ENCODE measurements around the gene LIAS. TPM values are rescaled to one million over a fixed set of nuclear protein-coding genes. Genes with fewer than 3 reads are reported as not detected.
"Not testable (repeated sequence)": the region's sequence is repeated elsewhere in the genome, so short reads cannot be mapped to it uniquely, and the experiment has no call there.

LIAS gene
- total and polyA plus RNA-seq, 12 donors: 12.7 to 32.4 (median 26.0) TPM

- DNase-seq (no peak), ATAC-seq (no peak)
- no peak for TF ChIP-seq CTCF (IDR thresholded peaks at IDR 0.05)
- Histone ChIP-seq H3K27me3 (no peaks in the 10 kb centered on the region), H3K27ac (no peak overlapping the region), H3K4me3 (no peak overlapping the region), H3K4me1 (peaks cover 0 to 3% (median 0%) of the 10 kb centered on the region in 9 donors), H3K9me3 (no peaks in the 10 kb centered on the region), H3K36me3 (peaks cover 0 to 57% (median 15%) of the 10 kb centered on the region in 9 donors)
- intact Hi-C loops (cut with DNase I): no loop called here
- WGBS, 2 donors: 91 to 96% methylated on average over 1 of the region's 1 CpG
Observed at GRCh38 chr4:39497909-39498726, 39.3 kb downstream of the LIAS start.

- intact Hi-C loops (cut with DNase I): no loop called here
- Histone ChIP-seq H3K4me1 (peaks cover 0 to 3% (median 0%) of the 10 kb centered on the region in 9 donors), H3K36me3 (peaks cover 0 to 63% (median 21%) of the 10 kb centered on the region in 9 donors), H3K9me3 (no peaks in the 10 kb centered on the region), H3K27me3 (no peaks in the 10 kb centered on the region), H3K27ac (no peak overlapping the region), H3K4me3 (no peak overlapping the region)
- TF ChIP-seq CTCF (IDR thresholded peaks at IDR 0.05): no peak
- ATAC-seq: no peak
- DNase-seq: no peak
Observed at GRCh38 chr4:39498727-39499020, 39.8 kb downstream of the LIAS start.

GRCh38 chr4:39502019-39502663 lies 43.3 kb downstream of the LIAS start:
- no peak for DNase-seq
- Histone ChIP-seq H3K9me3 (no peaks in the 10 kb centered on the region), H3K27me3 (no peaks in the 10 kb centered on the region), H3K4me1 (peaks cover 0 to 3% (median 0%) of the 10 kb centered on the region in 9 donors), H3K27ac (peak overlapping the region in 4 of 10 donors; percentile 1 to 64 (median 46)), H3K36me3 (peaks cover 0 to 98% (median 43%) of the 10 kb centered on the region in 9 donors), H3K4me3 (no peak overlapping the region)
- intact Hi-C loops (cut with DNase I): no loop called here
- peak in 2 of 8 donors; percentile 55 to 83 for ATAC-seq
- no peak for TF ChIP-seq CTCF (IDR thresholded peaks at IDR 0.05)

GRCh38 chr4:39502664-39503035 lies 43.8 kb downstream of the LIAS start:
- H3K4me1 ChIP-seq; DNase-seq; H3K4me3 ChIP-seq; H3K27me3 ChIP-seq; H3K9me3 ChIP-seq; intact Hi-C loops (cut with DNase I): not testable (repeated sequence)
- WGBS, 2 donors: 84 to 91% methylated on average over 4 of the region's 4 CpGs
- ATAC-seq: peak in 2 of 8 donors; percentile 14 to 59
- Histone ChIP-seq H3K36me3 (peaks cover 0 to 100% (median 48%) of the 10 kb centered on the region in 9 donors), H3K27ac (peak overlapping the region in 4 of 10 donors; percentile 1 to 50 (median 28))

- WGBS, 2 donors: 92 to 95% methylated on average over 2 of the region's 2 CpGs
- intact Hi-C loops (cut with DNase I): no loop called here
- ATAC-seq: no peak
Observed at GRCh38 chr4:39504538-39504937, 45.7 kb downstream of the LIAS start.

More at GRCh38 chr4:39504538-39504937, 45.7 kb downstream of the LIAS start:
- Histone ChIP-seq H3K27ac (no peak overlapping the region), H3K27me3 (no peaks in the 10 kb centered on the region), H3K4me3 (no peak overlapping the region), H3K4me1 (peaks cover 0 to 3% (median 0%) of the 10 kb centered on the region in 9 donors), H3K9me3 (no peaks in the 10 kb centered on the region), H3K36me3 (peaks cover 0 to 100% (median 50%) of the 10 kb centered on the region in 9 donors)
- no peak for DNase-seq
- no peak for TF ChIP-seq CTCF (IDR thresholded peaks at IDR 0.05)

Measured in heart right ventricle (tissue), 16 donors.